Ascending aorta (tissue), 2 donors: ENCODE results near the gene HAND1. TPM values are rescaled to one million over a fixed set of nuclear protein-coding genes. Genes with fewer than 3 reads are reported as not detected.

Experiments
- DNase-seq, 2 donors: peaks; one replicate each; pipeline ENCODE4 v3.0.0-alpha.2; 2019; ENCODE audit warnings: low spot score in 2 of 2
- H3K27ac ChIP-seq, 2 donors: fragments of 200-600 bp; sonication (generic); one replicate each; pipeline ENCODE4 v1.5.1; 2016 to 2017; ENCODE audit warnings: mild to moderate bottlenecking in 1 of 2
- H3K27me3 ChIP-seq: fragments of 200-600 bp; sonication (generic); one replicate; pipeline ENCODE4 v1.5.1; 2017
- H3K36me3 ChIP-seq, 2 donors: fragments of 200-600 bp; sonication (generic); one replicate each; pipeline ENCODE4 v1.5.1; 2016
- H3K4me1 ChIP-seq, 2 donors: fragments of 200-600 bp; sonication (generic); one replicate each; pipeline ENCODE4 v1.5.1; 2016 to 2017; ENCODE audit warnings: mild to moderate bottlenecking in 1 of 2
- H3K4me3 ChIP-seq, 2 donors: fragments of 200-600 bp; sonication (generic); one replicate each; pipeline ENCODE4 v1.5.1; 2016 to 2017; ENCODE audit warnings: mild to moderate bottlenecking in 1 of 2
- H3K9me3 ChIP-seq, 2 donors: fragments of 200-600 bp; sonication (generic); one replicate each; pipeline ENCODE4 v1.5.1; 2016
- CTCF ChIP-seq, 3 experiments: fragments of 200-600 bp in 2 of 3; fragments of 450-650 bp in 1 of 3; sonication (generic) in 2 of 3; IDR thresholded peaks; one replicate each; pipeline ENCODE4 v1.5.1; 2016 to 2019; ENCODE audit warnings: antibody characterized with exemption in 3 of 3, mild to moderate bottlenecking in 1 of 3, moderate library complexity in 1 of 3
- intact Hi-C: fragments of 100-400 bp; cut with DNase I; formaldehyde crosslinking; loops from one replicate; pipeline ENCODE4 v1.15.1; 2023
- total RNA-seq: library from RNA; depleted of rRNA; stranded (reverse); fragments of >200 nt; gene quantifications from one replicate; pipeline ENCODE4 v1.1.0, GENCODE V29; 2016

HAND1 gene
- total RNA-seq, 1 donor from 2014 or later: not detected

GRCh38 chr5:154466147-154466546 lies 11.9 kb downstream of the HAND1 start:
- Histone ChIP-seq H3K27me3 (peaks cover 3% of the 10 kb centered on the region), H3K4me1 (no peaks in the 10 kb centered on the region), H3K4me3 (no peak overlapping the region), H3K36me3 (peaks cover 0 to 2% of the 10 kb centered on the region in 2 donors), H3K9me3 (no peaks in the 10 kb centered on the region), H3K27ac (no peak overlapping the region)
- intact Hi-C loops: loop anchor here (2.0 kb wide), 1 partner anchor 145 kb away; no protein-coding TSS in a partner anchor
- no peak for TF ChIP-seq CTCF (IDR thresholded peaks at IDR 0.05)
- DNase-seq: no peak

GRCh38 chr5:154465169-154465568 lies 12.9 kb downstream of the HAND1 start:
- H3K4me3 ChIP-seq: no peak overlapping the region
- no peaks in the 10 kb centered on the region for H3K9me3 ChIP-seq
- intact Hi-C loops: no loop called here
- DNase-seq: no peak
- no peaks in the 10 kb centered on the region for H3K4me1 ChIP-seq
- H3K27me3 ChIP-seq: peaks cover 2% of the 10 kb centered on the region
- peaks cover 0 to 4% of the 10 kb centered on the region in 2 donors for H3K36me3 ChIP-seq
- H3K27ac ChIP-seq: no peak overlapping the region
- TF ChIP-seq CTCF (IDR thresholded peaks at IDR 0.05): no peak

GRCh38 chr5:154464438-154464837 lies 13.6 kb downstream of the HAND1 start:
- Histone ChIP-seq H3K27ac (no peak overlapping the region), H3K36me3 (peaks cover 0 to 12% of the 10 kb centered on the region in 2 donors), H3K27me3 (peaks cover 2% of the 10 kb centered on the region), H3K9me3 (no peaks in the 10 kb centered on the region), H3K4me3 (no peak overlapping the region), H3K4me1 (no peaks in the 10 kb centered on the region)
- TF ChIP-seq CTCF (IDR thresholded peaks at IDR 0.05): no peak
- DNase-seq: no peak
- intact Hi-C loops: no loop called here

- DNase-seq: no peak
- no peak for TF ChIP-seq CTCF (IDR thresholded peaks at IDR 0.05)
- Histone ChIP-seq H3K4me1 (no peaks in the 10 kb centered on the region), H3K27me3 (no peaks in the 10 kb centered on the region), H3K9me3 (no peaks in the 10 kb centered on the region), H3K27ac (no peak overlapping the region), H3K4me3 (no peak overlapping the region), H3K36me3 (peaks cover 19 to 41% of the 10 kb centered on the region in 2 donors)
- intact Hi-C loops: no loop called here
Observed at GRCh38 chr5:154461531-154461930, 16.5 kb downstream of the HAND1 start.

- DNase-seq: no peak
- peaks cover 31 to 54% of the 10 kb centered on the region in 2 donors for H3K36me3 ChIP-seq
- H3K9me3 ChIP-seq: no peaks in the 10 kb centered on the region
- H3K4me3 ChIP-seq: no peak overlapping the region
- TF ChIP-seq CTCF (IDR thresholded peaks at IDR 0.05): no peak
- no peaks in the 10 kb centered on the region for H3K27me3 ChIP-seq
- no peaks in the 10 kb centered on the region for H3K4me1 ChIP-seq
- H3K27ac ChIP-seq: no peak overlapping the region
- intact Hi-C loops: no loop called here
Observed at GRCh38 chr5:154460172-154460571, 17.9 kb downstream of the HAND1 start.

GRCh38 chr5:154459015-154459414 lies 19.0 kb downstream of the HAND1 start:
- no peak for DNase-seq
- intact Hi-C loops: no loop called here
- no peak for TF ChIP-seq CTCF (IDR thresholded peaks at IDR 0.05)

More at GRCh38 chr5:154459015-154459414, 19.0 kb downstream of the HAND1 start:
- Histone ChIP-seq H3K9me3 (no peaks in the 10 kb centered on the region), H3K4me1 (no peaks in the 10 kb centered on the region), H3K27ac (no peak overlapping the region), H3K27me3 (no peaks in the 10 kb centered on the region), H3K36me3 (peaks cover 43 to 66% of the 10 kb centered on the region in 2 donors), H3K4me3 (no peak overlapping the region)
